Mesendoderm (in vitro differentiated cells): ENCODE data around the gene PRPF40A.
"Not testable (repeated sequence)": the region's sequence is repeated elsewhere in the genome, so short reads cannot be mapped to it uniquely, and the experiment has no call there.

Experiments
- DNase-seq: peaks from one replicate; pipeline ENCODE4 v3.0.0; 2013
- H2AK5ac ChIP-seq: 2 replicates; pipeline ENCODE4 v1.6.1; 2013; ENCODE audit warnings: low read length, inconsistent platforms
- H2BK120ac ChIP-seq: 2 replicates; pipeline ENCODE4 v1.6.1; 2013; ENCODE audit warnings: low read depth, mild to moderate bottlenecking, low read length, moderate library complexity, mixed read lengths
- H2BK15ac ChIP-seq: replicated peaks from 2 replicates; pipeline ENCODE4 v1.6.1; 2013; ENCODE audit warnings: low read depth, mild to moderate bottlenecking, moderate library complexity
- H2BK5ac ChIP-seq: 2 replicates; pipeline ENCODE4 v1.6.1; 2013; ENCODE audit warnings: low read length, inconsistent platforms
- H3K18ac ChIP-seq: 2 replicates; pipeline ENCODE4 v1.6.1; 2013; ENCODE audit warnings: mild to moderate bottlenecking, low read length, mixed read lengths
- H3K23ac ChIP-seq: one replicate; pipeline ENCODE4 v1.6.1; 2013; ENCODE audit warnings: low read length
- H3K27ac ChIP-seq: 2 replicates; pipeline ENCODE4 v1.5.1; 2013; ENCODE audit warnings: low read depth, mild to moderate bottlenecking, inconsistent platforms, low read length, moderate library complexity
- H3K27me3 ChIP-seq: 2 replicates; pipeline ENCODE4 v1.6.1; 2013; ENCODE audit warnings: low read length, control low read depth, mild to moderate bottlenecking, inconsistent platforms; ENCODE audit not compliant: insufficient read depth, poor library complexity
- H3K36me3 ChIP-seq: 2 replicates; pipeline ENCODE4 v1.6.1; 2013; ENCODE audit warnings: low read length, inconsistent platforms; ENCODE audit not compliant: control insufficient read depth, insufficient read depth
- H3K4ac ChIP-seq: one replicate; pipeline ENCODE4 v1.6.1; 2013; ENCODE audit warnings: low read depth, mild to moderate bottlenecking, low read length, moderate library complexity
- H3K4me1 ChIP-seq: 2 replicates; pipeline ENCODE4 v1.6.1; 2013; ENCODE audit warnings: low read depth, low read length, inconsistent platforms; ENCODE audit not compliant: control insufficient read depth
- H3K4me2 ChIP-seq: 2 replicates; pipeline ENCODE4 v1.6.1; 2013; ENCODE audit warnings: low read length
- H3K4me3 ChIP-seq: 2 replicates; pipeline ENCODE4 v1.5.1; 2013; ENCODE audit warnings: mild to moderate bottlenecking, low read length
- H3K56ac ChIP-seq: one replicate; pipeline ENCODE4 v1.6.1; 2013; ENCODE audit warnings: low read length
- H3K79me1 ChIP-seq: 2 replicates; pipeline ENCODE4 v1.6.1; 2013; ENCODE audit warnings: low read length, inconsistent platforms
- H3K79me2 ChIP-seq: 2 replicates; pipeline ENCODE4 v1.6.1; 2013; ENCODE audit warnings: mild to moderate bottlenecking, low read length; ENCODE audit not compliant: control insufficient read depth, insufficient read depth
- H3K9ac ChIP-seq: 2 replicates; pipeline ENCODE4 v1.6.1; 2013; ENCODE audit warnings: low read length, inconsistent platforms
- H4K5ac ChIP-seq: one replicate; pipeline ENCODE4 v1.6.1; 2013; ENCODE audit warnings: low read length
- H4K8ac ChIP-seq: one replicate; pipeline ENCODE4 v1.6.1; 2013; ENCODE audit warnings: low read depth, mild to moderate bottlenecking, control low read depth, low read length, moderate library complexity
- WGBS: extraction: QIAGEN DNeasy Blood & Tissue Kit; methylation state at CpG from one replicate; pipeline ENCODE4 v1.1.7; 2013; ENCODE audit warnings: low lambda C conversion rate, missing lambda C conversion rate; ENCODE audit not compliant: insufficient coverage; ENCODE audit errors: extremely low coverage; 5-methylcytosine and 5-hydroxymethylcytosine counted together

PRPF40A gene

GRCh38 chr2:152761214-152761613 is 44.0 kb upstream of the PRPF40A start:
- H3K27ac ChIP-seq: peak overlapping the region; percentile 90
- H3K4me2 ChIP-seq: no peak overlapping the region
- no peak overlapping the region for H3K4me3 ChIP-seq
- no CpG with 5 or more reads among the region's 4 CpGs for WGBS
- H3K79me2 ChIP-seq: no peaks in the 10 kb centered on the region
- peak overlapping the region; percentile 81 for H2BK5ac ChIP-seq
- peak overlapping the region; percentile 45 for H2BK15ac ChIP-seq
- no peak overlapping the region for H3K4ac ChIP-seq
- H3K18ac ChIP-seq: no peak overlapping the region
- H4K5ac ChIP-seq: no peak overlapping the region
- H3K4me1 ChIP-seq: peaks cover 4% of the 10 kb centered on the region
- no peaks in the 10 kb centered on the region for H3K36me3 ChIP-seq
- no peaks in the 10 kb centered on the region for H3K27me3 ChIP-seq
- DNase-seq: no peak
- H3K9ac ChIP-seq: no peak overlapping the region
- H2BK120ac ChIP-seq: no peak overlapping the region
- no peak overlapping the region for H3K23ac ChIP-seq
- H4K8ac ChIP-seq: no peak overlapping the region
- peak overlapping the region; percentile 27 for H3K56ac ChIP-seq
- no peaks in the 10 kb centered on the region for H3K79me1 ChIP-seq
- H2AK5ac ChIP-seq: peak overlapping the region; percentile 51

DNA sequence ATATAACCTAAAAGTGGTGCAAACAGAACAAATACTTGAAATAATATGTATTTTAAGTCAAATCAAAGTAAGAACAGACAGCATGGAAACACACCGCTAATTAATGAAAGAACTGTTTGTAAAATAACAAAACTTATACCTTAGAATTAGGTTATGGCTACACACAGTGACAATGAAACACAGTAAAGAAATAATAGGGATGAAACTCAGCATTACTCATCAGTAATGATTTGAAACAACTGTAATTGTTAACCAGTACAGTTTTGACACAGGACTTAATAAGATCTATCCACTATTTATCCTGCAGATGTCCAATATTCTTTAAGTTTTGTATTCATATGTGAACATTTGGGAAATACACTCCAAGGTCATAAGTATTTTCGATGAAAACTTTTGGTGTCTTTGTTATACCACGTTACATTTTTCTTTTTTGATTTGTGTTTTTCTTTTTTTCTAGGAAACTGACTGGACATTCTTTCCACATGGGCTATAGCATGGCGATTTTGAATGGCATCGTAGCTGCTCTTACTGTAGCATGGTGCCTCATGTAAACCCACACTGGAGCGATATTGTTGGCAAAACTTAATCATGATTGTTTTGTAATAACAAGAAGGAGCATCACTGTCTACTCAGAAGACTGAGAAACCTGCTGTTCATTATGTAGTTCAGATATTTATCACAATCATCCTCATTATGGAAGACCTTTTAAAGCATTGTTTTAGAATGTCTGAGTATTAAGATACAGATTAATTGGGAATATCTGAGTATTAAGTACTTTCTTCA is 42.2 kb upstream of the PRPF40A start:
- no peak overlapping the region for H3K23ac ChIP-seq
- H3K27me3 ChIP-seq: no peaks in the 10 kb centered on the region
- WGBS: no CpG with 5 or more reads among the region's 6 CpGs
- no peak overlapping the region for H2AK5ac ChIP-seq
- H2BK5ac ChIP-seq: no peak overlapping the region
- H3K56ac ChIP-seq: no peak overlapping the region
- no peaks in the 10 kb centered on the region for H3K79me2 ChIP-seq
- H3K4me2 ChIP-seq: no peak overlapping the region
- no peak overlapping the region for H3K4ac ChIP-seq
- no peak for DNase-seq
- H3K4me3 ChIP-seq: no peak overlapping the region
- peaks cover 4% of the 10 kb centered on the region for H3K4me1 ChIP-seq
- no peak overlapping the region for H2BK120ac ChIP-seq
- no peak overlapping the region for H3K9ac ChIP-seq
- H4K5ac ChIP-seq: no peak overlapping the region
- no peak overlapping the region for H2BK15ac ChIP-seq
- no peak overlapping the region for H3K27ac ChIP-seq
- H3K36me3 ChIP-seq: no peaks in the 10 kb centered on the region
- no peak overlapping the region for H4K8ac ChIP-seq
- H3K18ac ChIP-seq: no peak overlapping the region
- no peaks in the 10 kb centered on the region for H3K79me1 ChIP-seq

DNA sequence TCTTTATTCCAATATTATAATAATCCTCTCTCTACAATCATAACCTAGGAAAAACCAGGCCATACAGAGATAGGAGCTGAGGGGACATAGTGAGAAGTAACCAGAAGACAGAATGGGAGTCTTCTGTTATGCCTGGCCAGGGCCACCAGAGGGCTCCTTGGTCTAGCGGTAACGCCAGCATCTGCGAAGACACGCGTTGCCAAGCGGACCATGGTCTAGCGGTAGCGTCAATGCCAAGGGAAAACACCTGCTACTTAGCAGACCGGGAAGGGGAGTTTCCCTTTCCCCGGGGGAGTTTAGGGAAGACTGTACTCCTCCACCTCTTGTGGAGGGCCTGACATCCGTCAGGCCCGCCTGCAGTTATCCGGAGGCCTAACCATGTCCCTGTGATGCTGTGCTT is 37.8 kb upstream of the PRPF40A start:
- no peak overlapping the region for H3K4ac ChIP-seq
- H2BK120ac ChIP-seq: no peak overlapping the region
- no peak overlapping the region for H3K27ac ChIP-seq
- no peak overlapping the region for H4K5ac ChIP-seq
- H3K23ac ChIP-seq: no peak overlapping the region
- no peak overlapping the region for H2BK5ac ChIP-seq
- H3K27me3 ChIP-seq: no peaks in the 10 kb centered on the region
- no peaks in the 10 kb centered on the region for H3K4me1 ChIP-seq
- H3K79me1 ChIP-seq: peaks cover 3% of the 10 kb centered on the region
- WGBS: no CpG with 5 or more reads among the region's 13 CpGs
- no peak overlapping the region for H3K4me3 ChIP-seq
- no peak overlapping the region for H3K56ac ChIP-seq
- DNase-seq: peak; percentile 72
- H2BK15ac ChIP-seq: no peak overlapping the region
- no peak overlapping the region for H2AK5ac ChIP-seq
- no peak overlapping the region for H3K18ac ChIP-seq
- no peaks in the 10 kb centered on the region for H3K36me3 ChIP-seq
- no peak overlapping the region for H3K4me2 ChIP-seq
- H3K9ac ChIP-seq: no peak overlapping the region
- no peak overlapping the region for H4K8ac ChIP-seq
- no peaks in the 10 kb centered on the region for H3K79me2 ChIP-seq

DNA sequence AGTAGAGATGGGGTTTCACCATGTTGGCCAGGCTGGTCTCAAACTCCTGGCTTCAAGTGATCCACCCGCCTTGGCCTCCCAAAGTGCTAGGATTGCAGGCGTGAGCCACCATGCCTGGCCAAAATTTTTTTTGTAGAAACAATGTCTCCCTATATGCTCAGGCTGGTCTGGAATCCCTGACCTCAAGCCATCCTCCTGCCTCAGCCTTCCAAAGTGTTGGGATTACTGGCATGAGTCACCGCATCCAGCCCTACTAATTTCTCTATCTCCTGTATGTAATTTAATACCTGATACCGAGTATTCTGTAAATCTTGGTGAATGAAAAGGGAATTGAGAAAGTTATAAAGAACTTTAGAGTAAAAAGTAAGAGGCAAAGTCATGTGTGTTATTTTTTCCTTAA is 30.5 kb upstream of the PRPF40A start:
- not testable (repeated sequence) for H3K9ac ChIP-seq, H3K4me2 ChIP-seq, H2BK5ac ChIP-seq, H3K4me1 ChIP-seq, H3K56ac ChIP-seq, H3K79me2 ChIP-seq, H3K36me3 ChIP-seq, H2AK5ac ChIP-seq, H3K23ac ChIP-seq, H3K27me3 ChIP-seq, H3K79me1 ChIP-seq, H4K8ac ChIP-seq, H2BK120ac ChIP-seq, H2BK15ac ChIP-seq, H4K5ac ChIP-seq, H3K4me3 ChIP-seq
- no CpG with 5 or more reads among the region's 4 CpGs for WGBS
- Histone ChIP-seq H3K27ac (peak overlapping the region; percentile 51), H3K18ac (peak overlapping the region; percentile 51), H3K4ac (peak overlapping the region; percentile 36)
- peak; percentile 63 for DNase-seq

- H4K8ac ChIP-seq: no peak overlapping the region
- no peak overlapping the region for H3K4me2 ChIP-seq
- H3K56ac ChIP-seq: no peak overlapping the region
- no peak overlapping the region for H4K5ac ChIP-seq
- no peaks in the 10 kb centered on the region for H3K36me3 ChIP-seq
- H2BK120ac ChIP-seq: no peak overlapping the region
- no peak overlapping the region for H3K23ac ChIP-seq
- no peak overlapping the region for H2BK15ac ChIP-seq
- peak; percentile 36 for DNase-seq
- no peak overlapping the region for H3K9ac ChIP-seq
- H3K4me3 ChIP-seq: no peak overlapping the region
- WGBS: no CpG with 5 or more reads among the region's 3 CpGs
- H3K4me1 ChIP-seq: no peaks in the 10 kb centered on the region
- H2BK5ac ChIP-seq: no peak overlapping the region
- H3K27me3 ChIP-seq: no peaks in the 10 kb centered on the region
- no peaks in the 10 kb centered on the region for H3K79me1 ChIP-seq
- no peaks in the 10 kb centered on the region for H3K79me2 ChIP-seq
- H3K27ac ChIP-seq: no peak overlapping the region
- H3K4ac ChIP-seq: no peak overlapping the region
- no peak overlapping the region for H2AK5ac ChIP-seq
- H3K18ac ChIP-seq: no peak overlapping the region
These were observed 25.7 kb upstream of the PRPF40A start for GRCh38 chr2:152743002-152743401.
